HEK293 (cell line): Measurements from ENCODE around the gene BIVM.

Experiments used
- CTCF ChIA-PET: fragments of 350-600 bp; formaldehyde crosslinking; extraction: SDS; loops from one replicate; lab custom pipeline; 2021; ENCODE audit warnings: antibody characterized with exemption; lab: Yijun Ruan, JAX
- POLR2A ChIA-PET: fragments of 300-600 bp; formaldehyde crosslinking; extraction: SDS; loops from one replicate; lab custom pipeline; 2020; ENCODE audit warnings: antibody characterized with exemption, inconsistent platforms; lab: Yijun Ruan, JAX
- H3K27ac ChIP-seq: fragments of 200-500 bp; sonication (Bioruptor generic); 2 replicates; pipeline ENCODE4 v1.5.1; 2014; ENCODE audit warnings: low read depth, low read length, control low read depth, inconsistent platforms; ENCODE audit errors: extremely low read depth
- H3K36me3 ChIP-seq, 2 experiments: fragments of 200-500 bp in 1 of 2; sonication (Bioruptor generic) in 1 of 2; 1 replicate in 1 of 2; 2 replicates in 1 of 2; pipeline ENCODE4 v1.5.1; 2014 to 2017; ENCODE audit warnings: inconsistent platforms in 2 of 2, low read length in 2 of 2; ENCODE audit not compliant: control insufficient read depth in 2 of 2, insufficient read depth in 1 of 2
- H3K4me1 ChIP-seq: fragments of 200-500 bp; sonication (Bioruptor generic); 2 replicates; pipeline ENCODE4 v1.5.1; 2014; ENCODE audit warnings: mild to moderate bottlenecking, low read length, inconsistent platforms; ENCODE audit not compliant: control insufficient read depth, insufficient read depth
- H3K4me3 ChIP-seq: 2 replicates; pipeline ENCODE4 v1.5.1; 2011; ENCODE audit warnings: low read depth, mild to moderate bottlenecking, control low read depth, low read length, moderate library complexity
- H3K9me3 ChIP-seq: fragments of 200-500 bp; sonication (Bioruptor generic); 2 replicates; pipeline ENCODE4 v1.5.1; 2014; ENCODE audit warnings: low read depth, low read length, inconsistent platforms; ENCODE audit not compliant: control insufficient read depth, insufficient read depth
- GLIS2 ChIP-seq: fragments of 450-650 bp; formaldehyde crosslinking; IDR thresholded peaks from 2 replicates; pipeline ENCODE4 v1.5.1; 2016; ENCODE audit warnings: missing biosample characterization, missing genetic modification characterization
- MZF1 ChIP-seq: fragments of 450-650 bp; formaldehyde crosslinking; IDR thresholded peaks from 2 replicates; pipeline ENCODE4 v1.5.1; 2017; ENCODE audit warnings: missing biosample characterization, missing genetic modification characterization, borderline replicate concordance
- SCRT2 ChIP-seq: fragments of 450-650 bp; formaldehyde crosslinking; IDR thresholded peaks from 2 replicates; pipeline ENCODE4 v1.5.1; 2016; ENCODE audit warnings: missing biosample characterization, missing genetic modification characterization
- SETDB1 ChIP-seq: IDR thresholded peaks from one replicate; pipeline ENCODE4 v1.6.1; 2017; ENCODE audit warnings: mild to moderate bottlenecking, low read length, moderate library complexity, mixed read lengths; ENCODE audit not compliant: insufficient read length
- ZFP37 ChIP-seq: fragments of 450-650 bp; formaldehyde crosslinking; IDR thresholded peaks from 2 replicates; pipeline ENCODE4 v1.5.1; 2016; ENCODE audit warnings: missing biosample characterization, missing genetic modification characterization
- ZNF341 ChIP-seq: fragments of 450-650 bp; formaldehyde crosslinking; IDR thresholded peaks from 2 replicates; pipeline ENCODE4; 2016; ENCODE audit warnings: low read depth, missing biosample characterization, missing genetic modification characterization
- ZNF404 ChIP-seq: fragments of 450-650 bp; formaldehyde crosslinking; IDR thresholded peaks from 2 replicates; pipeline ENCODE4 v1.5.1; 2017; ENCODE audit warnings: missing biosample characterization, missing genetic modification characterization
- ZNF501 ChIP-seq: fragments of 450-650 bp; formaldehyde crosslinking; IDR thresholded peaks from 2 replicates; pipeline ENCODE4 v1.5.1; 2016; ENCODE audit warnings: missing biosample characterization, missing genetic modification characterization
- ZNF529 ChIP-seq: fragments of 450-650 bp; formaldehyde crosslinking; IDR thresholded peaks from 2 replicates; pipeline ENCODE4 v1.5.1; 2017; ENCODE audit warnings: missing genetic modification characterization, missing biosample characterization; ENCODE audit not compliant: insufficient replicate concordance
- ZNF561 ChIP-seq: fragments of 450-650 bp; IDR thresholded peaks from 2 replicates; pipeline ENCODE4 v1.5.1; 2018; ENCODE audit warnings: missing biosample characterization, missing genetic modification characterization, borderline replicate concordance
- ZNF626 ChIP-seq: fragments of 450-650 bp; sonication (Bioruptor Pico); formaldehyde crosslinking; IDR thresholded peaks from 2 replicates; pipeline ENCODE4 v1.5.1; 2018; ENCODE audit warnings: missing biosample characterization, missing genetic modification characterization, inconsistent platforms
- ZNF677 ChIP-seq: fragments of 450-650 bp; IDR thresholded peaks from 2 replicates; pipeline ENCODE4 v1.5.0; 2018; ENCODE audit warnings: missing biosample characterization, mild to moderate bottlenecking, missing genetic modification characterization, moderate library complexity
- ZNF843 ChIP-seq: fragments of 450-650 bp; formaldehyde crosslinking; IDR thresholded peaks from 2 replicates; pipeline ENCODE4 v1.5.1; 2016; ENCODE audit warnings: missing biosample characterization, missing genetic modification characterization
- ZSCAN30 ChIP-seq: fragments of 450-650 bp; IDR thresholded peaks from 2 replicates; pipeline ENCODE4 v1.5.1; 2018; ENCODE audit warnings: missing biosample characterization, mild to moderate bottlenecking, missing genetic modification characterization, moderate library complexity
- TF ChIP-seq, protein P1 (sequence below): fragments of 450-650 bp; formaldehyde crosslinking; IDR thresholded peaks from 2 replicates; pipeline ENCODE4 v1.5.1; 2017; ENCODE audit warnings: missing biosample characterization, missing genetic modification characterization

The BIVM gene

DNA sequence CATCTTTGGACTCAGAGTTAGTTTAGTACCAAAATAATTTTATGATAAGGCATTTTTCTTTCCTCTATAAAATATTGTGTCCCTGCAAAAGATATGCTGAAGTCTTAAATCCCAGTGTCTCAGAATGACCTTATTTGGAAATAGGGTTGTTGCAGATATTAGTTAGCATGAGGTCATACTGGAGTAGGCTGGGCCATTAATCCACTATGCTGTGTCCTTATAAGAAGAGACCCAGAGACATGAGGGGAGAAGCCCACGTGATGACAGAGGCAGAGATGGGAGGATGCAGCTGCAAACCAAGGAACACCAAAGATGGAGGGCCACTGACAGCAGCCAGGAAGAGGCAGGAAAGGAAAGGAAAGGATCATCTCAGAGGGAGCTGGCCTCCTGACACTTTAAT lies 6.5 kb upstream of the BIVM start:
- CTCF ChIA-PET: no interaction called here
- POLR2A ChIA-PET: no interaction called here
- TF ChIP-seq ZNF404 (tag by site-specific recombination): no peak
- no peak for TF ChIP-seq ZNF626
- TF ChIP-seq SETDB1: no peak
- no peak for TF ChIP-seq SCRT2 (tag by site-specific recombination)
- Histone ChIP-seq H3K4me1 (no peaks in the 10 kb centered on the region), H3K36me3 (peaks cover 20 to 59% of the 10 kb centered on the region in 2 experiments), H3K9me3 (no peaks in the 10 kb centered on the region), H3K4me3 (no peak overlapping the region), H3K27ac (no peak overlapping the region)

DNA sequence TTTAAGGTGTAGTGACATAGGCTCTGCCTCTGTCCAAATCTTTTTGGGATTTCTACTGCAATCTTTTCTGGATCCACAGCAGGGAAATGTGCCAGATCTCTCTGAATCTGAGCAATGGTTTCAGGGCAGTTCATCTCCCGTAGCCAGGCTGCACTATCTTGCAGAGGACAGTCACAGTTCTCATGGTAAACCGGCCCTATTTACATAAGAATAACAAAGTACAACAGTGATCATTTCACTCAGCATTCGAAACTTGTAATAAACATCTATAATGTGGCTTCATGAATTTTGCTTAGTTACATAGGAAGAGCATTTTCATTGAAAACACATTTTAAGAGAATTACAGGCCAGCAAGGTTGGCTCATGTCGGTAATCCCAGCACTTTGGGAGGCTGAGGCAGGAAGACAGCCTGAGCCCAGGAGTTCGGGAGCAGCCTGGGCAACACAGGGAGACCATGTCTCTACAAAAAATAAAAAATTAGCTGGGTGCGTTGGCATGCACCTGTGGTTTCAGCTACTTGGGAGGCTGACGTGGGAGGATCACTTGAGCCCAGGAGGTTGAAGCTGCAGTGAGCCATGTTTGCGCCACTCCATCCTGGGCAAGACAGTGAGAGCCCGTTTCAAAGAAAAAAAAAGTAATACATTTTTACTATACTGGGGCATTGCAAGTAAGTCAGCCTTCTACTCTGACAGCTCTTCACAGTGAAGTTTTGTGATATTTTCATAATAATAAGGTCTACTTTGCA lies 5.1 kb upstream of the BIVM start:
- no peak overlapping the region for H3K27ac ChIP-seq
- ChIA-PET POLR2A (no interaction called here), CTCF (no interaction called here)
- no peaks in the 10 kb centered on the region for H3K4me1 ChIP-seq
- peaks cover 17 to 48% of the 10 kb centered on the region in 2 experiments for H3K36me3 ChIP-seq
- no peak overlapping the region for H3K4me3 ChIP-seq
- TF ChIP-seq ZNF677 (tag by site-specific recombination) (no peak), MZF1 (tag by site-specific recombination) (no peak)
- TF ChIP-seq, all 188 proteins: peak for 0
- H3K9me3 ChIP-seq: no peaks in the 10 kb centered on the region

DNA sequence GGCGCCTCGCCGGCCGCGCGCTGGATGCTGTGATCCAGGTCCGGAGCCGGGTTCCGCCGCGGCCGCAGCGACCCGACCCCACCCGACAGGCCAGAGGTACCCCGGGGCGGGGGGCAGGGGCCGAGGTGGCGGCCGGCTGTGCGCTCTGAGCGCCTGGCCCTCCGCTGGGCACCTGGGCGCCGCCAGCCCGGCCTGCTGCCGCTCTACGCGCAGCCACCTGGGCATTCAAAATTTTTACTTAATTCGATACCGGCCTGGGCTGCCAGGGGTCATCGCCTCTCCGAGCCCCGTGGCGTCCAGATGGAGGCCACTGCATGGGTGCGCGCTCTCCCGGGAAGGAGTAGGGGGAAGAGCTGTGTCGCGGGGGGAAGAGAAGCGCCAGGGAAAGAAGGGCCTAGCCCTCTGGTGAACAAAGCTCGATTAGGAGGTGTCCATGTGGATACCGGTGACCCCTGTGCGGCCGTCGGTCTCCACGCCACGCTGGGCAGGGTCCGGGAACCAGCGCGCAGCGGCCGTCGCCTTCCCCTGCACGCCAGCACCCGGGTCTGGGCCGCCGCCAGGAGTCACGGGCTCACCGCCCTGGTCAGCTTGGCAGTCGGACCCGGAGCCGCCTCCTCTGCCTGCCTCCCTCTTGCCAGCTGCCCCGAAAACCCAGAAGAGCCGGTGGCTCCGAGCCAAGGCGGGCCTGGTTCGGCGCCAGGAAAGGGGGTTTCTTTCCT lies 666 bp downstream of the BIVM start:
- H3K9me3 ChIP-seq: no peaks in the 10 kb centered on the region
- ChIA-PET CTCF (interaction anchor here (0.6 to 2.2 kb wide), 7 partner anchors 11 to 295 kb away, joined by 3 to 8 read pairs (median 3); partner anchors contain the start of gene ERCC5), POLR2A (interaction anchor here (1.0 to 3.5 kb wide), 3 partner anchors 26 to 203 kb away, joined by 3 to 17 read pairs (median 12); partner anchors contain the start of genes TEX30 and TPP2)
- H3K4me3 ChIP-seq: peak overlapping the region; percentile 94
- H3K27ac ChIP-seq: peak overlapping the region; percentile 72
- peaks cover 0 to 3% of the 10 kb centered on the region in 2 experiments; a peak in 2 of 3 replicates for H3K36me3 ChIP-seq
- no peaks in the 10 kb centered on the region for H3K4me1 ChIP-seq
- TF ChIP-seq, protein P1, sequence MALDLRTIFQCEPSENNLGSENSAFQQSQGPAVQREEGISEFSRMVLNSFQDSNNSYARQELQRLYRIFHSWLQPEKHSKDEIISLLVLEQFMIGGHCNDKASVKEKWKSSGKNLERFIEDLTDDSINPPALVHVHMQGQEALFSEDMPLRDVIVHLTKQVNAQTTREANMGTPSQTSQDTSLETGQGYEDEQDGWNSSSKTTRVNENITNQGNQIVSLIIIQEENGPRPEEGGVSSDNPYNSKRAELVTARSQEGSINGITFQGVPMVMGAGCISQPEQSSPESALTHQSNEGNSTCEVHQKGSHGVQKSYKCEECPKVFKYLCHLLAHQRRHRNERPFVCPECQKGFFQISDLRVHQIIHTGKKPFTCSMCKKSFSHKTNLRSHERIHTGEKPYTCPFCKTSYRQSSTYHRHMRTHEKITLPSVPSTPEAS (tag by site-specific recombination): no peak
- no peak for TF ChIP-seq ZNF843 (tag by site-specific recombination)
- TF ChIP-seq ZSCAN30 (tag by site-specific recombination): 0 out of 2 replicates have a peak, but pooled peaks have one; percentile 14
- TF ChIP-seq ZFP37 (tag by site-specific recombination): peak; percentile 37; the same call in 1 of the 2 replicates
- TF ChIP-seq ZNF561 (tag by site-specific recombination): 0 out of 2 replicates have a peak, but pooled peaks have one; percentile 26
- TF ChIP-seq ZNF529 (tag by site-specific recombination): no peak
- peak; percentile 15; the same call in 1 of the 2 replicates for TF ChIP-seq GLIS2 (tag by site-specific recombination)
- TF ChIP-seq ZNF501 (tag by site-specific recombination): 0 out of 2 replicates have a peak, but pooled peaks have one; percentile 19
- TF ChIP-seq ZNF341: peak; percentile 95
- TF ChIP-seq, all 188 proteins: peak for 6
